ENCODE data around the gene ETS2.
"Not testable (repeated sequence)": the region's sequence is repeated elsewhere in the genome, so short reads cannot be mapped to it uniquely, and the experiment has no call there.

The ETS2 gene

DNA sequence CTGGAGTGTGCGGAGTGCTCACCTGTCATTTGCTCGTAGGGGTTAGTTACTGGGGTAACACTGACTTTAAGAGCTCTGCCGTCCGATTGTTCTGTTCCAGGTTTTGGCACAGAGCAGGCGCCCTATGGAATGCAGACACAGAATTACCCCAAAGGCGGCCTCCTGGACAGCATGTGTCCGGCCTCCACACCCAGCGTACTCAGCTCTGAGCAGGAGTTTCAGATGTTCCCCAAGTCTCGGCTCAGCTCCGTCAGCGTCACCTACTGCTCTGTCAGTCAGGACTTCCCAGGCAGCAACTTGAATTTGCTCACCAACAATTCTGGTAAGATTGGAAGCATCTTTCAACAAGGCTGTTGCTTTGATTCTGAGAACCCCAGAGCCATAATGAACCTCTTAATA, 12.6 kb downstream of the ETS2 start:
- DNase-seq (ENCODE audit: low read depth): no peak

DNA sequence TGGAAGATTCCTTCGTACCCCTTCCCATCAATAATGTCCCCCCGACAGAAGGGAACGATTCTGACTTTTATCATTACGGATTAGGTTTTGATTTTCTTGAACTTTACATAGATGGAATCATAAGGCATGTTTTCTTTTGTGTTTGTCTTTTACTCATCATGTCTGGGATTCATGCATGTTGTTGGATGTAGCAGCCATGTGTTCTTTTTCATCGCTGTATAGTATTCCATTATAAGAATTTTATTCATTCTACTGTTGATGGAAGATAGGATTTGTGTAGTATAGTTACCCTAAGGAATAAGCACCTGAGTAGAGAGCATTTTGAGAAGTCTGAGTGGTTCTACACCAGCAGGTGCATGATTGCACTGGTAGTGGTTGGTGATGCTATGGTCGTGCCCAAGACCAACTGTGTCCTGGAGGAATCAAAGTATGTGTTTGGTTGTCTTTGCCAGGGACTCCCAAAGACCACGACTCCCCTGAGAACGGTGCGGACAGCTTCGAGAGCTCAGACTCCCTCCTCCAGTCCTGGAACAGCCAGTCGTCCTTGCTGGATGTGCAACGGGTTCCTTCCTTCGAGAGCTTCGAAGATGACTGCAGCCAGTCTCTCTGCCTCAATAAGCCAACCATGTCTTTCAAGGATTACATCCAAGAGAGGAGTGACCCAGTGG, 13.5 kb downstream of the ETS2 start:
- DNase-seq (ENCODE audit: low read depth): no peak

DNA sequence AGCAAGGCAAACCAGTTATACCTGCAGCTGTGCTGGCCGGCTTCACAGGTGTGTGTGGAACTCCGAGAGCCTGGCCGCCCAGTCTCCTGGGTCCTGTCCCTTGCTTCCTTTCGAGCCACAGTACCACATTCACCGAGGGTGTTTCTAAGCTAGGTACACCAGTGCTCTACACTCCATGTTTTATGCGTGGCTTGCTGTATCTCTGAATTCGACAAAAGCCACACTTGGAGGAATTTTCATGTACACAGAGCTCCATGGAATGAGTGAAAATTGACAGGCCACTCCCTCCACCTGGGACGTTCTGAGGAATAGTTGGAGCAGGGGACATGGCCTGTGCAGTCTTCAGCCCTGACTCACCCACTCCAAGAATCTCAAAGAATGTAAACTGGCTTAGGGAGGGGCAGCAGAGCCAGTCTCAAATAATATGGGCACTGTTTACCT, 14.0 kb downstream of the ETS2 start:
- DNase-seq (ENCODE audit: low read depth): no peak

DNA sequence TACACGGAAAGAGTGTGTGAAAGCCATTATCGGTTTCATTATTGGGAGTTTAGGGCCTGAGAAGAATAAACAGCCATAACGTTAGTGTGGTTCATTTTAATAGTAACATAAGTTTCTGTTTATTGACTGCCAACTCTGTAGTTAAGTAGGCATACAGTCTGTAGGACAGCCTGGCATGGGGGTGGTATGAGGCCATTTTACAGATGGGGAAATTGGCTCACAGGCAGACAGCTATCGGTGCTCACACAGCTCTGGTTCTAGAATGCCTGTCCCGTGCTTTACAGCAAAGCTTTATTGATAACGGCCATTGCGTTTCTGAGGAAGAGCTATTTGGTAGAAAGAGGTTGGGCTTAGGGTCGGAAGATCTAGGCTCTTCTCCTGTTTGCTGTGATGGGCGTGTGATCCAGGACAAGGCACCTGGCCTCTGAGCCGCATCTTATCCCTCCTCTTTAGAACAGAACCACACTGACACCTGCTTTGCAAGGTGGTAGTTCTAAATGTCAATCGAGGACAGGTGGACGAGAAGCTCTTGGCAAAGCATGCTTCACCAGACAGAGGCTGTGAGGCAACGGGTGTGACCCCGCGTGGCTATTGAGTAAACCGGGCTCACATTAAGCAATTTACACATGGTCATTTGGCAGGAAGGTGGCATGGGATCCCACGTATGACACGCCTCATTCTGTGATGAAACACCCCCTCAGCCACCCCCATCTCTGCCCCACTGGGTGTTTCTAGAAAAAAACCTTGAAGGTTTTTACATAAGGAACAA, 14.9 kb downstream of the ETS2 start:
- DNase-seq (ENCODE audit: low read depth): no peak

DNA sequence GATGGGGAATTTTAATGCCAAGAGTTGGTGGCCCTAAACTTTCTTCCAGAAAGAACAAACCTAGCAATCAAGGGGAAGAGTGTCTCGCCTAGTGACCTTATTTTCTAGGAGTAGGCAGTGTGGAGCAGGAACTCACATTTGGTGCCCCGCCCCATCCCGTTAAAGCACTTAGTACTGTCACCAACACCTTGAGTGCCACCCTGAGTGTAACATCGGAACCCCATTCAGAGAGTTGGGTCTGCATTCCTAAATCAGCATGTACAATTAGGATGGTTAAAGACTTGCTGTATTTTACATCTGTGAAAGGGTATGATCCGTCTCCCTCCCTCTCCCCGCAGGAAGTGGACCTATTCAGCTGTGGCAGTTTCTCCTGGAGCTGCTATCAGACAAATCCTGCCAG, 15.5 kb downstream of the ETS2 start:
- DNase-seq (ENCODE audit: low read depth): no peak

DNA sequence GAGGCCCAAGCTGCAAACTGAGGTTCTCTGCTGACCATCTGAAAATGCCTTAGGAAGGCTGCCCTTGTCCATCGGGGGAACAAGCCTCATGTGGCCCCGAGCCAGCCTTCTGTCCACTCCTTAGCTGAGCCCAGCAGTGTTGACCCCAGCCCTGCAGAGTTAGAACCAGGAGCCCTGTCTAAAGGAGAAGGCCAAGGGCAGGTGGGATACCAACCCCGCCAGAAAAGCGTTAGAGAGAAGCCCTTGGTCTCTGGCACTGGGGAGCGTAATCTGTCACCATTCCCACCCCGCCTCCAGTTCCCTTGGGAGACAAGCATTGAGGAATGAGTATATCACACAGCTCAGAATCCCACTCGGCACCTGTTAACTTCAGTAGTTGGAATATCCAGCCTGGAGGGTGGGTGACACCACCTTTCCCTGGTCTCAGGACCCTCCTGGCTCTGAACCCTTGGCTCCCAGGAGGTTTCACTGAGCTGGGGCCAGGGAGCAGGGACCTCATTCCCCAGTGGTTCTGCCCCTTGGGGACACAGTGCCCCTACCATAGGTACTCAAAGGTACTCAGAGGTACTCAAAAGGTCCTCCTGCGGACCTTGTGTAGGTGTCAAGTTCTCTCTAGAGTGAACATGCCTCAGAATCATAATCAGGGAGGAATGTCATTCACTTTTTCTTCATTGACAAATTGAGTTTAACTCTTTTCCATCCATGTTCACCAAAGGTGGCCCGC, 16.4 kb downstream of the ETS2 start:
- DNase-seq (ENCODE audit: low read depth): no peak

DNA sequence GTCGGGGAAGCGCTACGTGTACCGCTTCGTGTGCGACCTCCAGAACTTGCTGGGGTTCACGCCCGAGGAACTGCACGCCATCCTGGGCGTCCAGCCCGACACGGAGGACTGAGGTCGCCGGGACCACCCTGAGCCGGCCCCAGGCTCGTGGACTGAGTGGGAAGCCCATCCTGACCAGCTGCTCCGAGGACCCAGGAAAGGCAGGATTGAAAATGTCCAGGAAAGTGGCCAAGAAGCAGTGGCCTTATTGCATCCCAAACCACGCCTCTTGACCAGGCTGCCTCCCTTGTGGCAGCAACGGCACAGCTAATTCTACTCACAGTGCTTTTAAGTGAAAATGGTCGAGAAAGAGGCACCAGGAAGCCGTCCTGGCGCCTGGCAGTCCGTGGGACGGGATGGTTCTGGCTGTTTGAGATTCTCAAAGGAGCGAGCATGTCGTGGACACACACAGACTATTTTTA, 17.1 kb downstream of the ETS2 start:
- DNase-seq (ENCODE audit: low read depth): no peak

DNA sequence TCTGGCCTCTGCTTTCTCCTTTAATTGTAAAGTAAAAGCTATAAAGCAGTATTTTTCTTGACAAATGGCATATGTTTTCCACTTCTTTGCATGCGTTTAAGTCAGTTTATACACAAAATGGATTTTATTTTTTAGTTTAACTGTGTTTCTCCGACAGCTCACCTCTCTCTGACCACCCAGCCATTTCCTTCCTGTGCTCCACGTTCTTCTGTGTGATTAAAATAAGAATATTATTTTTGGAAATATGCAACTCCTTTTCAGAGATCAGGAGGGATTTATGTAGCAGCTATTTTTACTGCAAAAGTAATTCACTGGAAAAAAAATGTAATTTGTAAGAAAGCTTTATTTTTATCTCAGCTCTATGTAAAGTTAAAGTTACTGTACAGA, 18.0 kb downstream of the ETS2 start:
- DNase-seq (ENCODE audit: low read depth): no peak

DNA sequence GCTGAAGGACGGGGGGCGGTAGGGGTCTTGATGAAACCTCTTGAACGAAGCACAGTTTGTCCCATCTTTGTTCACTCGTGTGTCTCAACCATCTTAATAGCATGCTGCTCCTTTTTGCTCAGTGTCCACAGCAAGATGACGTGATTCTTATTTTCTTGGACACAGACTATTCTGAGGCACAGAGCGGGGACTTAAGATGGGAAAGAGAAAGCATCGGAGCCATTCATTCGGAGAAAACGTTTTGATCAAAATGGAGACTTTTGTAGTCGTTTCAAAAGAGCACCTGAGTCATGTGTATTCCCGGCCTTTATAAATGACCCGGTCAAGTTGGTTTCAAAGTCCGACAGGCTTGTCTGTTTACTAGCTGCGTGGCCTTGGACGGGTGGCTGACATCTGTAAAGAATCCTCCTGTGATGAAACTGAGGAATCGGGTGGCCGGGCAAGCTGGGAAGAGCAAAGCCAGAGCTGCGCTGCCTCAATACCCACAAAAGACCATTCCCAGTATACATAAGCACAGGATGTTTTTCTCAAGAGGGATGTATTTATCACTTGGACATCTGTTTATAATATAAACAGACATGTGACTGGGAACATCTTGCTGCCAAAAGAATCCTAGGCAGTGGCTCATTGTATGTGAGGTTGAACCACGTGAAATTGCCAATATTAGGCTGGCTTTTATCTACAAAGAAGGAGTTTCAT, 18.5 kb downstream of the ETS2 start:
- DNase-seq (ENCODE audit: low read depth): no peak

DNA sequence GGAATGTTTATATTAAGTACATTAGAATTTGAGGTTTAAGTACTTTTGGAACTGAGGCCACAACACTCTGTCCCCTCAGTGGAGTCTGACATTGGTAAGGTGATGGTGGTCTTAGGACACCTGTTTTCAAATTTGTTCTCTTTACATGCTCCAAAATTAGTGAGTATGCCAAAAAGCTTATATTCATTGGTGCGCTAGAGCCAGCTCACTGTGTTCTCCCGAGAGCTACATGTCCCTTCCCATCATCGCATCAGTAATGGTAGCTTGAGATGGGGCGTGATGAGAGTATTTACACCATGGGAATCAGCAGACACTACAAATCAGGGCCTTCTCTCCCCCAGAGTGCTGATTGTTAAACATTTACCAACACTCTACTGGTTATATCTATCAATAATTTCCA, 19.5 kb downstream of the ETS2 start:
- DNase-seq (ENCODE audit: low read depth): no peak

DNA sequence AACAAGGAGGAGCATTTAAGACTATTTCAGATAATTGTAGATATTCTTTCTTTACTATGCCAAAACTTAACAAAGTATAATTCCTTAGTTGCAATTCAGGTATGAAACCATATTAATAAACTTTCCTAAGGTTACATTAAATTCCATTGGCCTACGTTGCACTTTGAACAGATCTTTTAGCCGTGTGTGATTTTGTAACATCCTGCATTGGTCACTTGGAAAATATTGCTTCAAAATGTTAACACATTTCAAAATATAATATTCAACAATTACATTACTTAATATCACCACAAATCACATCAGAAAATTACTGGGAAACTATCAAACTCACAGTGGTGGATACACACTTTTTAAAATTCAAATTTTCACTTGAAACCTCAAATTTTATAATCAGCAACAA, 20.2 kb downstream of the ETS2 start:
- DNase-seq (ENCODE audit: low read depth): no peak

DNA sequence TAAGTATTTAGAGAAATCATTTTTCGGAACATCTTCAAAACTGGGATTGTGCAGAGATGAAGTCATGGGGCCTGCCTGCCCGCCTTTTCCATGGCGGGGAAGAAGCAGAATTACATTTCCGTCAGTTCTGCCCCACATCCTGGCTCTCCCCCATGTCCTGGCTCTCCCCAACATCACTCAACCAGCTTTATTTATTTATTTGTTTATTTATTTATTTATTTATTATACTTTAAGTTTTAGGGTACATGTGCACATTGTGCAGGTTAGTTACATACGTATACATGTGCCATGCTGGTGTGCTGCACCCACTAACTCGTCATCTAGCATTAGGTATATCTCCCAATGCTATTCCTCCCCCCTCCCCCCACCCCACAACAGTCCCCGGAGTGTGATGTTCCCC, 22.4 kb downstream of the ETS2 start:
- DNase-seq (ENCODE audit: low read depth): not testable (repeated sequence)

DNA sequence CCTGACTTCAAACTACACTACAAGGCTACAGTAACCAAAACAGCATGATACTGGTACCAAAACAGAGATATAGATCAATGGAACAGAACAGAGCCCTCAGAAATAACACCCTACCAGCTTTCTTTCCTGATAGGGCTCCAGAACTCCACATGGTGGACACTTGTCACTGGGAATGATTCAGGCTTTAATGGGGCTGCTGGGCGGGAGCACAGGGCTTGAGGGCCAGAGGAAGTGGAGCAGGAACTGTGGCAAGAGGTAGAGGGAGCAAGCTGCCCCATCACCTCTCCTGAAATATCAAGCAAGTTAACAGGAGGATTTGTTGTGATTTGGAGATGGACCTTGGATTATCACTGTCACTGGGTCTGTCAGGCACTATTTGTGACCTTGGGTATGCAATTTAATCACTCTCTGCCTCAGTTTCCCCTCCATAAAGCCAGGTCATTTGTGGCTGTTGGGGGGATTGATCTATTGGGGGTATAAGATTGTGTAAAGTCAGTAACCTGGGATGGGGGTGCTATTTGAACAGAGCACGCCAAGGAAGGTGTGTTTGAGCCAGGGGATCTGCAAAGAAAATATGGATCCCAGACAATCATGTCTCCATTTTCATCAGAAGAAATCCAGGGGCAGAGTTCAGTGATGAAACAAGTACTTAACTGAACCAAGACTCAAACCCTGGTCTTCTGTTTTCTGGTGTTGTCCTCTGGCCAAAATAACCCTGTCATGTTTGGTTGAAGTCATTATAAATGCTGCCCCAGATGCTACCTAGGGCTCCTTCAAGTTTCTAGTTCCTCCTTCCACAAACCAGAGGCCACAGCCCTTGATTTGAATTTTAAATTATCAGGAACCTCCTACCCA, 25.2 kb downstream of the ETS2 start:
- DNase-seq (ENCODE audit: low read depth): no peak

DNA sequence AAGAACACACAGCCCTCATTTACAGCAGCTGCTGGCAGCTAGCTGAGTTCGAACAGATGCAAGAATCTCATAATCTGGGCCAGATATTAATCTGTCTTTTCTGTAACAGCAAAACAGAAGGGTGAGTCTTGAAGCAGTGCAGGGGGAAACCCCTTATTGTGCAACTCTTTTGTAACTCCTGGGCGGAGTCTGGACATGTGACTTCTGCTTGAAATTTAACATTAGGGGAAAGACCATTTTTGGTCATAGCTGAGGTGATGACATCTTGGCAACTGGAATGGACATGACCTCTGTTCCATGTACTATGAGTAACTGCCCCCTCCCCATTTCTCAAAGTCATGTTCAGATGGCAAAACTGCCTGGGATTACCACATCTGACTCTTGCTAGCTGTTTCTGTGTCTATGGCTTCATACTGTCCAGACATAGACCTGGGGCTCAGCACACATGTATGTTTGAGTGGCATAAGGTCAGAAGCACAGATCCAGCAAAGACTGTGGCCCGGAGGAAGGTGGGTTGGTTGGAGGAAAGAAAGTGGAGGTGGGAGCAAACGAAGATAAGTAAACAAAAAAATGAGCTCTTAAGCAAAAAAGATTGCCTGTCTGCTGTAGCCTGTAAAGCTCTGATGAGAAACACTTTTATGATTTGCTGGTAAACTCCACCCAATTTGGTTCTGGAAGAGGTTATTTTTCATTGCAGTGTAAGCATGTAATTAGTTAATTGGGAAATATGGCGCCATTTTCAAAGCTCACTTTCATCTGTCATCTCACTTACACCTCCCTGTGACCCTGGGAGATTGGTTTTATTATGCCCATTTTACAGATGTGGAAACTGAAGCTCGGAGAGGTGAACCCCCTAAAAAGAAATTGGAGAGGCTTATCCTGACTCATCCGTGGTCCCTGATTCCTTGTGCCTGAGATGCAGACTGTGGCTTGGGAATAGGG, 26.1 kb downstream of the ETS2 start:
- peak; percentile 24 for DNase-seq (ENCODE audit: low read depth)

DNA sequence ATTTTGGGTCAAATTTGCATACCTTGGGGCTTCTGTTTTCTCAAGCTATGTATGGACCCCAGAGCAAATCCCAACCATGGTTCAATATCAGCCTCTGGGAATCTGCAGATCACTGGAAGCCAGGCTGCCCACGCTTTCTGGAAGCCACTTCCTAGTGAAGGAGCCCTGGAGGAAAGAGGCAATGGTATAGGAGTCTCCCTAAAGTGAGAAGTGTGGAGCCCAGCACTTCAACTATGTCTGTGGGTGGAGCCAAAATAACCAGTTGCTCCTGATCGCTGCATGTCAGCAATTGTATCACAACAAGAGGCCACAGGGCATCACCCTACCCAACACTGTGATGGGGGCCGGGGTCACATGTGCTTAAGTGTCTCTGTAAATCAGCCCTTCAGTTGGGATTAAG, 26.9 kb downstream of the ETS2 start:
- no peak for DNase-seq (ENCODE audit: low read depth)

DNA sequence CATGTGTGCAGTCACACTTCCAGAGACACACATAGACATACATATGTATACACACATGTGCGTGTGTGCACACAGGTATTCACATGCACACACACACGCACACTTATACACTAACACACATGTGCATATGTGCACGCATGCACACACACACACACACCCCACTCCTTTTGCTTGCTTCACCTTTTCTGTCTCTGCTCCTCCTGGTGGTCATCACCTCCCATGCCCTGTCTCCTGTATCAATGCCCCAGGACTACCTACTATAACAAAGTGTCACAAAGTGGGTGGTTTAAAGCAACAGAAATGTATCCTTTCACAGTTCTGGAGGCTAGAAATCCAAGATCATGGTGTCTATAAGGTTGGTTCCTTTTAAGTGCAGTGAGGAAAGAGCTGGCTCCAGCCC, 27.4 kb downstream of the ETS2 start:
- no peak for DNase-seq (ENCODE audit: low read depth)

DNA sequence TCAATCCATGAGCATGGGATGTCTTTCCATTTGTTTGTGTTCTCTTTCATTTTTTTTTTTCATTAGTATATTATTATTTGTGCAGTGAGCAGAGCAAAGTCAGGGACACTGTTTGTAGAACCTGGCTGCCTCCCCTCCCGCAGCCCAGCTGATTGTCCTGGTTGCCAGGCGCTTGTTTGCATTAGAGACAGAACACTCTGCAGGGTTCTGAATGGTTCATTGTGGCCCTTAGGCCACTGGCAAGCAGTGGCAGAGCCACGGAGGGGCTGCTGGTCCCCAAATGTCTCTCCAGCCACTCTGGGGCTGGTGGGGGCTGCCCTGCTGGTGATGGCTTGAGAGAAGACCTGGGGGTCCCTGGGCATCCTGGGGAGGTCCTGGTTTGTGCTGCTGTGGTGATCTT, 29.0 kb downstream of the ETS2 start:
- no peak for DNase-seq (ENCODE audit: low read depth)

DNA sequence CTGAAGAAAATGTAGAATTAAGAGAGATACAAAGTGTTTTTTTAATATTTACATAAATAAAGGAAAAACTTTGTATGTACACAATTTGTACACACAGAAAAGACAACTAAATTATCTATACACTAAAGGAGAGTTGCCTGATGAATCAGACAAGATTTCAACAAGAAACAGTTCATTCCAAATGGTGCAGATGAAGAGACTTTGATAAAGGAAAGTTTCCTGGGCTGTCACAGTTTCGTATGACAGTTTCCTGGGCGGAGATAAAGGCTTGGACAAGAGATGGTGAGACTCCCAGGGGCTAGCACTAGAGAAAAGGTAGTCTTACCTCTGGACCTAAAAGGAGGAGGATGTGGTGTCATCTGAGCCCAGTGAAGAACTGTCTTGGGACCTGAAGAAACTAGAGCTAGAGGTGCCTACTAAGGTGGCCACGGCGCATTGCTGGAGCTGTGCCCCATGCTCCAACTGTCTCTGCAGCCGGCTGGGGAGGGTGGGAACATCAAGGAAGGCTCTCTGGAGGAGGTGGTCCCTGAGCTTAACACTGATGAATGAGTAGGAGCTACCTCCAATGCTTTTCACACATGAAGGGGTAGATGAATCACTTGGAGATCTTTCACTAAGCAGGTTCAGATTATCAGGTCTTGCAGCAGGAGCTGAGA, 32.2 kb downstream of the ETS2 start:
- no peak for DNase-seq (ENCODE audit: low read depth)

DNA sequence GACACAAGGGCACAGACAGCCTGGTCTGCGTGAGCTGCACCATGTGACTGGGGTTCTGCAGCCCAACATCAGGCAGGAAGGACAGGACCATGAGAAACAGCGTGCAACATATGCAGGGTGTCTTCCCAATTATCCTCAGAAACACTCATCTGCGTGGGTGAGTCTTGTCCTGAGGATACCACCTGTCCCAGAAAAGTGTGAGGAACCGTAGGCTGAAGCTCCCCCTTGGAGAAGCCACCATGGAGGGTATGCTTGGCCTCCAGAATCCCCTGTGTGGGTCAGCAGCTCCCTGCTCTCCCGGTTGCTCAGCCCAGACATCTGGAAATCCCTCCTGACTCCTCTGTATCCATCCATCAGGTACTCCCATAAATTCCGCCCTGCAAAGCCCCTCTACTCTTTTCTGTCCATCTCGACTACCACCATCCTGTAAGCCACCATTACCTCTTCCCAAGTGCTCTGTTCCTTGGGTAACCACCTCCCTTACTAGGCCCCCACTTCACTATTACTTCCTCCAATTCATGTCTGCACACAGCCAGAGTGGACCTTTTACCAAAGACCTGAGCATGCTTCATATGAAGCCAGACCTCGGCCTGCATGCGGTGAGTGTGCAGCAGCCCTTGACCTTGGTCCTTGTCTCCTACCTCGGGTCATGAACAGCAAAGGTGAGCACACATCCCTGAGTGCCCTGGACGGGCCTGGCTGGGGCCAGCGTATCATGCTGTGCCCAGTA, 33.0 kb downstream of the ETS2 start:
- DNase-seq (ENCODE audit: low read depth): no peak

All from activated T-cell treated with anti-CD3 and anti-CD28 coated beads for 24 hours (primary cell).